GM19395 (cell line): ENCODE measurements around the gene RBMS1.

Source experiments
- ATAC-seq: cut with Tn5 transposase; IDR thresholded peaks from one replicate; pipeline ENCODE4 v1.9.1; 2021; ENCODE audit warnings: mild to moderate bottlenecking, moderate library complexity; ENCODE audit not compliant: unreplicated experiment

Gene RBMS1

GRCh38 chr2:160289126-160289525 lies 204.5 kb downstream of the RBMS1 start:
- no peak for ATAC-seq

GRCh38 chr2:160288324-160288723 lies 205.3 kb downstream of the RBMS1 start:
- ATAC-seq: no peak

- no peak for ATAC-seq
Observed at GRCh38 chr2:160287476-160287875, 206.1 kb downstream of the RBMS1 start.

GRCh38 chr2:160286551-160286950 lies 207.1 kb downstream of the RBMS1 start:
- ATAC-seq: no peak

- no peak for ATAC-seq
Observed at GRCh38 chr2:160283675-160284074, 209.9 kb downstream of the RBMS1 start.

GRCh38 chr2:160282063-160282580 lies 211.5 kb downstream of the RBMS1 start:
- no peak for ATAC-seq

- ATAC-seq: no peak
Observed at GRCh38 chr2:160281213-160281612, 212.4 kb downstream of the RBMS1 start.

GRCh38 chr2:160279813-160280465 lies 213.7 kb downstream of the RBMS1 start:
- no peak for ATAC-seq

- no peak for ATAC-seq
Observed at GRCh38 chr2:160278879-160279177, 214.8 kb downstream of the RBMS1 start.

- peak; percentile 57 for ATAC-seq
Observed at GRCh38 chr2:160278101-160278878, 215.3 kb downstream of the RBMS1 start.

- no peak for ATAC-seq
Observed at GRCh38 chr2:160277151-160277550, 216.5 kb downstream of the RBMS1 start.

- ATAC-seq: no peak
Observed at GRCh38 chr2:160275656-160276055, 218.0 kb downstream of the RBMS1 start.

GRCh38 chr2:160271171-160272086 lies 222.2 kb downstream of the RBMS1 start:
- ATAC-seq: no peak

- no peak for ATAC-seq
Observed at GRCh38 chr2:160270571-160271113, 223.0 kb downstream of the RBMS1 start.

GRCh38 chr2:160269803-160270570 lies 223.6 kb downstream of the RBMS1 start:
- peak; percentile 97 for ATAC-seq

GRCh38 chr2:160269365-160269764 lies 224.2 kb downstream of the RBMS1 start:
- ATAC-seq: peak; percentile 10

GRCh38 chr2:160268151-160268781 lies 225.3 kb downstream of the RBMS1 start:
- no peak for ATAC-seq

GRCh38 chr2:160267692-160268091 lies 225.9 kb downstream of the RBMS1 start:
- ATAC-seq: no peak

- no peak for ATAC-seq
Observed at GRCh38 chr2:160267022-160267421, 226.6 kb downstream of the RBMS1 start.

GRCh38 chr2:160266037-160266551 lies 227.5 kb downstream of the RBMS1 start:
- no peak for ATAC-seq
